ENCODE data around the gene COL4A5. TPM values are rescaled to one million over a fixed set of nuclear protein-coding genes. Genes with fewer than 3 reads are reported as not detected.

The COL4A5 gene
- total RNA-seq, 1 donor = 23.2 TPM

DNA sequence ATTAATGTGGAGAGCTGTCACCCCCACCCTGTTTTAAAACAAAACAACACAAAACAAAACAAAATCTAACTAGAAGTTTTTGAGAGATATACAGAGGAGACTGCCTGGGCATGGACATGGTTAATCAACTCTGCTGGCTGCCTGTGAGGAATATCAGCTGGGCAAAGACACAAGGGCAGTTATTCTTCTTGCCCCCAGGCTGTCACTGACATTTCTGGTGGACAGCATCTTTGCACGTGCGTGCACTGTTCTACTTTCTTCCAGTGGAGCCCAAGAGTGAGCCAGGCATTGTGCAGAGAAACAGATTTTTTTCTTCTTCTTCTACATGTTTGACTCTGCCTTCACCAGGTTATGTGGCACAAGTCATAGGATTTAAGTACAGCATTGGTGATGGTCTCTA is 282.9 kb downstream of the COL4A5 start:
- no peak for DNase-seq (ENCODE audit: low read depth)
- no peak for TF ChIP-seq CTCF (IDR thresholded peaks at IDR 0.05; ENCODE audit: insufficient read depth, low read length)
- H3K4me3 ChIP-seq (ENCODE audit: low read depth, low read length) = no peak overlapping the region

- no peak for DNase-seq (ENCODE audit: low read depth)
- H3K4me3 ChIP-seq (ENCODE audit: low read depth, low read length) = no peak overlapping the region
- TF ChIP-seq CTCF (IDR thresholded peaks at IDR 0.05; ENCODE audit: insufficient read depth, low read length) = no peak
Measured at GRCh38 chrX:108726748-108727147, 287.1 kb downstream of the COL4A5 start.

GRCh38 chrX:108731153-108731552 is 291.5 kb downstream of the COL4A5 start:
- H3K4me3 ChIP-seq (ENCODE audit: low read depth, low read length) = no peak overlapping the region
- no peak for DNase-seq (ENCODE audit: low read depth)
- no peak for TF ChIP-seq CTCF (IDR thresholded peaks at IDR 0.05; ENCODE audit: insufficient read depth, low read length)

- TF ChIP-seq CTCF (IDR thresholded peaks at IDR 0.05; ENCODE audit: insufficient read depth, low read length) = no peak
- no peak for DNase-seq (ENCODE audit: low read depth)
- H3K4me3 ChIP-seq (ENCODE audit: low read depth, low read length) = no peak overlapping the region
Measured at GRCh38 chrX:108732630-108733321, 293.1 kb downstream of the COL4A5 start.

- no peak overlapping the region for H3K4me3 ChIP-seq (ENCODE audit: low read depth, low read length)
- no peak for DNase-seq (ENCODE audit: low read depth)
- TF ChIP-seq CTCF (IDR thresholded peaks at IDR 0.05; ENCODE audit: insufficient read depth, low read length) = no peak
Measured at GRCh38 chrX:108734426-108734825, 294.8 kb downstream of the COL4A5 start.

DNA sequence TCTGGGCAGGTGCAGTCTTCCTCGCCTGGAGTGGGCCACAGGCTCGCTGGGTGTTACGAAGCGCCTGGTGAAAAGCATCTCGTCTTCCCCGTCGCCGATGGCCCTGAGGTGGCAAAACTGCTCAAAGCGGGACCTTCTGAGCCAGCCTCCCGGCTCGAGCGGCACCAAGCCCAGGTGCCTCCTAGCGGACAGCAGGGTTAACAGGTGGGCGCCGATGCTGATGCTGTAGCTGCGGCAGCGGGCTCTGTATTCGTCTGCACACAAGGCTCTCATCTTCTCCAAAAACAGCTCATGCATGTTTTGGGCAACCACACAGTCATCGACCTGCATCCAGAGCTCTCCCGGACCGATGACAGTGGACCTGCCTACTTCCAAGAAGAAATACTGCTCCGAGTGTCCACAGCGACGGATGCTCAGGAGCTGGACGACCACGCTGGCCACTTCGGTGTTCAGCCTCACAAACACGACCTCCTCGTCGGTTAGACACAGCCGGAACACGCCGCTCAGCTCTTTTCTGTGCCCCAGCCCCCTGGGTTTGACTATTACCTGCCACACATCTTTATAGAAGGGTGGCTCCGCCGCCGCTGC is 295.5 kb downstream of the COL4A5 start:
- DNase-seq (ENCODE audit: low read depth) = no peak
- no peak for TF ChIP-seq CTCF (IDR thresholded peaks at IDR 0.05; ENCODE audit: insufficient read depth, low read length)
- H3K4me3 ChIP-seq (ENCODE audit: low read depth, low read length) = no peak overlapping the region

All from fibroblast of the aortic adventitia (primary cell).